GM21737 (cell line): ENCODE results near the gene ANGPT4.

ENCODE experiments used
- ATAC-seq: cut with Tn5 transposase; IDR thresholded peaks from one replicate; pipeline ENCODE4 v1.9.1; 2021; ENCODE audit warnings: mild to moderate bottlenecking, moderate library complexity; ENCODE audit not compliant: unreplicated experiment

The ANGPT4 gene

GRCh38 chr20:940926-941325 lies 24.8 kb upstream of the ANGPT4 start:
- ATAC-seq: no peak

GRCh38 chr20:939606-940005 lies 23.5 kb upstream of the ANGPT4 start:
- no peak for ATAC-seq

DNA sequence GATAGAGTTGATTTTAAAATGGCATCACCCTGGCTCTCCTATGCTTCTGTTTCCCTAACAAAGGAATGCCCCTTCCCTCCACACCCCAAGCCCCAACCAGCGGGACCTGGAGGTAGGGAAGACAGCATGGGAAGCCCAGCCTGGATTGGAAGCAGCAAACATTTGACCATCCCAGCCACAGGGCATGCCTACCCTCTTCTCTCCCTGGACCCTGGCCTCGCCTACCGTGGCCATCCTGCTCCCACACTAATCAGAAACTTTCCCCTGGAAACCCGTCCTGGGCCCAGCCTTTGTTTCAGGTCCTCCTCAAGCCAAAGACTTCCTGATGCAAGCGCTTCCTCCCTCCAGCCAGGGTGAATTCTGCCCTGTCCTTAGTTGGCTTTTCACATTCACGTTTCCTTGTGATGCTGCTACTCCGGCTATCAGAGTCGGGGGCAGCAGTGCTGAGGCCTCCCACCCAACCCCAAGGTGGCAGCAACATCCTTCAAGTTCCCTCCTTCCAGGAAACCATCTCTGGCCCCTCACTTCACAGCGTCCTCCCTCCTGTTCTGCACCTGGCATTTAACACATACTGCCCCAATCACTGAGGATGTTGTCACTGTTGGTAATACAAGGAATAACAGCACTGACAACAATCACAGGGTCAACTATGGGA lies 18.2 kb upstream of the ANGPT4 start:
- ATAC-seq: no peak

DNA sequence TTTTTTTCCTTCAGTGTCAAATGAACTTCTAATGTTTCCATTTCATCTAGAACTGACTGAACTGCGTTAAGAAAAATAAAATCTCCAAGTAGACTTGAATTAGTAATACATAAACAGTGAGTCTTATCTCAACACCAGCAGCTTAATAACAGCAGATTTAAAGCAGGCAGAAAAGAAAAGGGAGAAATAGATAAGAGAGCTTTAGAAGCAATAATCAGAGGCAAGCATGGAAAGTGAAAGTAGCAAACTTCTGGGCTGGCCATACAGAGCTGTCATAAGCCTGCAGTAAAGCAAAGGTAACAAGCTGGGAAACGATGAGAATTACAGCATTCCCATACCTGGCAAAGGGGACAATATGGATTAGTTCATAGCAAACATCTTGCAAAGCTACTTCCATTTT lies 16.9 kb upstream of the ANGPT4 start:
- ATAC-seq: no peak

GRCh38 chr20:931401-931800 lies 15.3 kb upstream of the ANGPT4 start:
- no peak for ATAC-seq

DNA sequence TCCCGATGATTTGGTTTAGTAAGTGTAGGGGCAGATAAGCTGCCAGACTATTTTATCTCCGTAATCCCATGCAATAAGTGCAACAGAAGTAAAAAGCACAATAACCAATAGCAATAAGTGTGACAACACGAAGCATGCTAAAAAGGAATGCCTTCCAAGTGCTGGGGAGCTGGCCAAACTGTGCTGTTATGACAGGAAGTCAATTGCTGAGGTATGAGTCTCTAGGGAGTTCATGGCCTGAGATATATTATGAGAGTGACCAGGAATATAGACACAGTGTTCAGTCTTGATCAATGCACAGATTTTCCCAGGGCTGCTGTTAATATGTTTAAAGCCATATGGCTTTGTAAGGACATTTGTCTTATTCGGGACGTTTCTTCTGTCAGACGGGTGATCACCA lies 10.5 kb upstream of the ANGPT4 start:
- no peak for ATAC-seq

GRCh38 chr20:925516-925915 lies 9.4 kb upstream of the ANGPT4 start:
- ATAC-seq: no peak

DNA sequence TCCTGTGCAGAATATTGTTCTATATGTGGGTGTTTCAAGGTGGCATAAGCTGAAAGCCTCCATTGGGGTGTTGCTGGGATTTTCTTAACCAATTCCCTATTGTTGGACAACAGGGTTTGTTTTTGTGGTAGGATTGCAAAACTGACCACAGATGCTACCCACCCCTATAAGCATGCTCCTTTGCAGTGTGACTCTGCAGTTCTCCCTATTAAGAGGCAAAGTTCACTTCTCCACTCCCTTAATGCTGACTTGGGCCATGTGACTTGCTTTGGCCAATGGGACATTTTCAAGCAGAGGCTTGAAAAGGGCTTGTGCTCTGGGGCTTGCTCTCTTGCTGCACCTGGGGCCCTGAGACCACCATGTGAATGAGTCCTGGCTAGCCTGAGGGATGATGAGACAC lies 8.5 kb upstream of the ANGPT4 start:
- ATAC-seq: no peak

- ATAC-seq: no peak
Observed at GRCh38 chr20:922781-923180, 6.6 kb upstream of the ANGPT4 start.

GRCh38 chr20:921068-921467 lies 4.9 kb upstream of the ANGPT4 start:
- ATAC-seq: no peak

DNA sequence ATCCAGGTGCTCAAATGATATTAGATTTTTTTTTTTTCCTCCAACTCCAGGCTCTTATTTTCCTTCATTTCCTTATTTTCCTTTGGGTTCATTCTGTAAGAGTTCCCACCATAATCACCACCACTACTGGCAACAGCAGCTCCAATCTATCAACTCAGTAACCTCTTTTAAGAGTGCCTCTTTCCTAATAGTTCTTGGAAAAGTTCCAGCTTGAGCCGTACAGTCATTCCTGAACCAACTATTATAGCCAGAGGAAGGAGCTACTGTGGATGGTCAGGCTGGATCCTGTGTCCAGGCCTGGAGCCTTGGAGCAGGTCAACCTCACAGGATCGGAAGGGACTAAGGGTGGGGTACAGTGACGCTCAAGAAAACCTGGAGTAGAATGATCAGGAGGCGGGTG lies 4.2 kb upstream of the ANGPT4 start:
- ATAC-seq: no peak

GRCh38 chr20:919491-919916 lies 3.4 kb upstream of the ANGPT4 start:
- no peak for ATAC-seq

GRCh38 chr20:917416-917815 lies 1.3 kb upstream of the ANGPT4 start:
- ATAC-seq: no peak

- no peak for ATAC-seq
Observed at GRCh38 chr20:916825-917224, 691 bp upstream of the ANGPT4 start.

GRCh38 chr20:914727-915498 lies 1.2 kb downstream of the ANGPT4 start:
- ATAC-seq: no peak

- ATAC-seq: no peak
Observed at GRCh38 chr20:913306-913849, 2.8 kb downstream of the ANGPT4 start.

DNA sequence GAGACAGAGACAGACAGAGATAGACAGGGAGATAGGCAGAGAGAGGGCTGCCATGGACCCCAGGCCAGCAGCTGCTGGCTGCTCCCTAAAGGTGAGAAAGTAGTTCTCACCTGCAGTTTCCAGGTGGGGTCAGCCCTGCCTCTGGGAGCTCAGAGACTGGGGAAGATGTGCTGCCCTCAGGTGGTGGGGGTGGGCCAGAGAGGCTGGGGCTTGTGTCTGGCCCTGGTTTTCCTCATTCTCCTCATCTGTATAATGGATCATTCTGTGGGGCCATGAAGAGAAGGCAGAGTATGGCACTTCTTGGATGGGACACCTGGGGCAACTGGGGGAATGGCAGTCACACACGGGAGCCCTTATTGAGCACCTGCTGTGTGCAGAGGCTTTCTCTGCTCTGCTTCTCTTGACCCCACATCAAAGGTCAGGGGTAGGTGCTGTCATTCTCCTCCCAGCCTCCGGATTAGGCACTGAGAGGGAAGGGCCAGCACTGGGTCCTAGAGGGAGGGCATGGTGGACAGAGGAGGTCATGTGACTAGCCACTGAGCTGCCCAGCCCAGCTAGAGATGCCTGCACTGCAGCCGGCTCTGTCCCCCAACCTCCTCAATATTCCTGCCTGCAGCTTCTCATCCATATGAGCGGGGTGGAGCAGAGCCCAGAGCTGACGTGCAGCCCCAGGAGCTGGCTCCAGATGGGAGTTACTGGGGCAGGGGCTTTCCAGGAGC lies 4.1 kb downstream of the ANGPT4 start:
- ATAC-seq: no peak

DNA sequence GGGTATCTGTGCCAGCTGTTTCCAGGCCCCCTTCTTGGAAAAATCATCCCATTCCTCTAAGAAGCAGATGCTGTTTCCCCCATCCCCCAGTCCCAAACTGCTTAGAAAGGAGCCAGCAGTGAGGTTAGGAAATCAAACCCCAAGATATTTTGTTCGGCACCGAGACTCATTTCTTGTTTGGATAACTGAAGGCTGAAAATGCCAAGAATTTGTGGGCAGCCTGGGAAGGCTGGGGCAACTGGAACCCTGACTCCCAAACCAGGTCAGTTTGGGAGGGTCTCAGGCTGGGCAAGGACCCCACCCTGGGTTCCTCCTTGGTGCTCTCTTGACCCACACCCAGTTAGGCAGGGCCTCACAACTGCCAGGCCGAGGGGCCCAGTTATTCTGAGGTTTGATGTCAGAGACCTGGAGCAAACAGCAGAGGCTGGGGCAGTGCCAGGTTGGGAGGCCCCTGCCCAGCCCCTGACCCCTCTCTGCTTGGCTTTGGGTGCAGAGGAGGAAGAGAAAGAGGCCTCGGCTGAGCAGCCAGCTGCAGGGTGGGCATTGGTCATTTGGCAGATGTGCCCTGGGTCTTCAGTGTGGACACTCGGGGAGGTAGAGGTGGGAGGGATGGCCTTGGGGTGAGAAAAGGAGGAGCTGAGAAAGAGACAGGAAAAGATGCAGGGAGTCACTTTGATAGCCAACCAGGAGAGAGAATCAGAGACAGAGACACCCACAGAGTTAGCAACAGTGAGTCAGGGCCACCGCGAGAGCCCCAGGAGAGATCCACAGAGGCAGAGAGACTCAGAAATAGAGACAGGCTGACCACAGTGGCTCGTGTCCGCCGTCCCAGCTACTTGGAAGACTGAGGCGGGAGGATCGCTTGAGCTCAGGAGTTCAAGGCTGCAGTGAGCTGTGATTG lies 5.0 kb downstream of the ANGPT4 start:
- ATAC-seq: no peak

DNA sequence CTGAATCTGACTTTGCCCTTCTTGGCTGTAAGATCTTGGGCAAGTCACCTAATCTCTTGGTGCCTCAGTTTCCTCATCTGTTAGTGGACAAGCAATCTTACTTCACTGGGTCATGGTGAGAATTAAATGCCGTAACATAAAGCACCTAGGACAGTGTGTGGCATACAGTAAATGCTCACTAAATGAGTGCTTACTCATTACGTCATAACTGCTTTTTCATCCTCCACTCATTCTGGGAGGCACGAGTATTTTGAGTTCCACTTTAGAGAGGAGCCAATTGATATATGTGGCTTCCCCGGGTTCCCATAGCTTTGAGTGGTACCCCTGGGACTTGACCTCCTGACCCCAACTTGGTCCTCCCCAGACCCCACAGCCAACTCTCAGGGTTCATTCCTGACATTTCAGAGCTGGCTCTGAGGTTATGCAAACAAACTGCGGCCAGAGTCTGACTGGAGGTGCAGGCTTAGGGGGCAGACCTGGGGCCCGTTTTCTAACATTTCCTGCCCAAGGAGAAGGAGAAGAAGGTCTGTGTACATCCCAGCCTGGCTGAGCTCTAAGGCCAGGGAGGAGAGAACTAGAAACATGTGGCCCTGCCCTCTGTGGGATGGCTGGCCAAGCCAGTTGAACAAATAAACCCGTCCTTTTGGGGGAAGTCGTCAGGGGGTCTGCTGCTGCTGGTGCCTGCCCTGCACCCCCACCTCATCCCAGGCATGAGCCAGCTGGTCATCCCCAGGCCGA lies 5.8 kb downstream of the ANGPT4 start:
- no peak for ATAC-seq

- no peak for ATAC-seq
Observed at GRCh38 chr20:909641-910040, 6.5 kb downstream of the ANGPT4 start.
